Ovary (tissue), 9 donors: ENCODE results near the gene MALRD1. TPM values are rescaled to one million over a fixed set of nuclear protein-coding genes. Genes with fewer than 3 reads are reported as not detected.

Source experiments
- DNase-seq, 5 donors: peaks; one replicate each; pipeline ENCODE4 v3.0.0-alpha.2; 2019 to 2020
- H3K27ac ChIP-seq, 2 donors: fragments of 200-600 bp; one replicate each; pipeline versions ENCODE4 v1.5.1 to v1.8.0; 2019 to 2022
- H3K27me3 ChIP-seq: fragments of 200-600 bp; one replicate; pipeline ENCODE4 v1.8.0; 2022
- H3K36me3 ChIP-seq: fragments of 200-600 bp; sonication (generic); one replicate; pipeline ENCODE4 v1.5.1; 2019
- H3K4me1 ChIP-seq: one replicate; pipeline ENCODE4 v1.8.1; 2013; ENCODE audit warnings: mild to moderate bottlenecking, moderate library complexity; ENCODE audit not compliant: insufficient read depth
- H3K4me3 ChIP-seq: fragments of 200-600 bp; sonication (generic); one replicate; pipeline ENCODE4 v1.5.1; 2017
- H3K9me3 ChIP-seq, 2 donors: fragments of 200-600 bp in 1 of 2; sonication (generic) in 1 of 2; one replicate each; pipeline versions ENCODE4 v1.5.1 to v1.8.1; 2013 to 2019; ENCODE audit warnings: mild to moderate bottlenecking in 1 of 2, moderate library complexity in 1 of 2
- EP300 ChIP-seq: sonication (generic); formaldehyde crosslinking; IDR thresholded peaks from one replicate; pipeline ENCODE4 v1.6.1; 2017; ENCODE audit warnings: antibody characterized with exemption
- POLR2A ChIP-seq: fragments of 450-650 bp; IDR thresholded peaks from one replicate; pipeline ENCODE4 v1.6.1; 2017; ENCODE audit warnings: antibody characterized with exemption, mild to moderate bottlenecking, moderate library complexity
- WGBS, 3 donors: extraction: QIAGEN DNeasy Blood & Tissue Kit in 1 of 3; methylation state at CpG; one replicate each; pipeline versions ENCODE4 v1.1.5 to v1.1.7; 2013 to 2017; 5-methylcytosine and 5-hydroxymethylcytosine counted together
- intact Hi-C, 4 donors: fragments of 100-400 bp; cut with DNase I; formaldehyde crosslinking; loops; one replicate each; pipeline versions ENCODE4 v1.11.0 to v1.15.1; 2022 to 2023
- polyA plus RNA-seq, 2 donors: library from polyadenylated mRNA; stranded (reverse); fragments of 200-250 nt in 1 of 2; fragments of 350-450 nt in 1 of 2; fragmentation: Illumina TruSeq in 1 of 2; extraction: RNeasy Lipid Tissue Mini Kit (QIAGEN cat#74804) in 1 of 2; gene quantifications; one replicate each; pipeline ENCODE4 v1.2.3, GENCODE V29; 2013 to 2014
- total RNA-seq, 7 donors: library from RNA; depleted of rRNA in 2 of 7; stranded (reverse); fragments of >200 nt in 2 of 7; fragmentation: NEBNext Ultra II Directional in 3 of 7; extraction: Animal tissue kit (Norgen Biotek cat#: 25700) in 3 of 7; gene quantifications; one replicate each; pipeline versions ENCODE4 v1.1.0 to v1.2.4, GENCODE V29; 2016 to 2023
- TF ChIP-seq, protein P1 (sequence below), 3 donors: fragments of 450-650 bp in 2 of 3; fragments of 200-600 bp in 1 of 3; IDR thresholded peaks; one replicate each; pipeline versions ENCODE4 v1.5.1 to v1.8.0; 2016 to 2022; ENCODE audit warnings: antibody characterized with exemption in 3 of 3, mild to moderate bottlenecking in 1 of 3
- donor health status: DM: no; HTN: no; CAD: no; lungs with moderate emphysema.
- donor health status: DM: no; HTN: no; CAD: no.
- donor health status: Bipolar disorder and iron deficiency.
- donor health status: DM: yes; HTN: yes; CAD: no.
- donor health status: DM: no; HTN: no; CAD: no.
- donor health status: DM: yes; HTN: yes; CAD: no.

Gene MALRD1
- total and polyA plus RNA-seq, 9 donors: 0.56 to 12.1 (median 1.9) TPM

DNA sequence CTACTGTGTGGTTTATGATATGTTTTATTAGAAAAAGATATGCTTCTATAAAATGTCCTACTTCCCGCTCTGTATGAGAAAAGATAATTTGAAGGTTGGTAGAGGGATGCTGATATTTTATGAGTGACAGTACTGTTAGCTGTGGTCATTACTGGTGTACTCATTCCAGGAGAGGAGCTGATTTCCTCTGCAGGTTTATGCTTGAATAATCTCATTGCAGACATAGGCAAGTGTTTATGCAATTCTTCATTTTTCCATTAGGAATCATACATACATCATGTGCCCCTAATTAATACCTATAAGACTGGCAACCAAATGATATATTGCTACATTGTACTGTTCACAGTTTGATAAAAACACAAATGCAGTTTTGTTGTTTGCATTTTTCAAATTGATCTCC, 269.4 kb downstream of the MALRD1 start:
- intact Hi-C loops: no loop called here
- Histone ChIP-seq H3K27me3 (no peaks in the 10 kb centered on the region), H3K4me1 (no peaks in the 10 kb centered on the region), H3K36me3 (no peaks in the 10 kb centered on the region), H3K4me3 (no peak overlapping the region), H3K9me3 (no peaks in the 10 kb centered on the region), H3K27ac (no peak overlapping the region)
- TF ChIP-seq, protein P1, sequence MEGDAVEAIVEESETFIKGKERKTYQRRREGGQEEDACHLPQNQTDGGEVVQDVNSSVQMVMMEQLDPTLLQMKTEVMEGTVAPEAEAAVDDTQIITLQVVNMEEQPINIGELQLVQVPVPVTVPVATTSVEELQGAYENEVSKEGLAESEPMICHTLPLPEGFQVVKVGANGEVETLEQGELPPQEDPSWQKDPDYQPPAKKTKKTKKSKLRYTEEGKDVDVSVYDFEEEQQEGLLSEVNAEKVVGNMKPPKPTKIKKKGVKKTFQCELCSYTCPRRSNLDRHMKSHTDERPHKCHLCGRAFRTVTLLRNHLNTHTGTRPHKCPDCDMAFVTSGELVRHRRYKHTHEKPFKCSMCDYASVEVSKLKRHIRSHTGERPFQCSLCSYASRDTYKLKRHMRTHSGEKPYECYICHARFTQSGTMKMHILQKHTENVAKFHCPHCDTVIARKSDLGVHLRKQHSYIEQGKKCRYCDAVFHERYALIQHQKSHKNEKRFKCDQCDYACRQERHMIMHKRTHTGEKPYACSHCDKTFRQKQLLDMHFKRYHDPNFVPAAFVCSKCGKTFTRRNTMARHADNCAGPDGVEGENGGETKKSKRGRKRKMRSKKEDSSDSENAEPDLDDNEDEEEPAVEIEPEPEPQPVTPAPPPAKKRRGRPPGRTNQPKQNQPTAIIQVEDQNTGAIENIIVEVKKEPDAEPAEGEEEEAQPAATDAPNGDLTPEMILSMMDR (IDR thresholded peaks at IDR 0.05): no peak
- no peak for TF ChIP-seq EP300
- no peak for TF ChIP-seq POLR2A
- 82 to 90% (median 85%) methylated on average over 1 of the region's 1 CpG for WGBS, 3 donors
- no peak for DNase-seq

DNA sequence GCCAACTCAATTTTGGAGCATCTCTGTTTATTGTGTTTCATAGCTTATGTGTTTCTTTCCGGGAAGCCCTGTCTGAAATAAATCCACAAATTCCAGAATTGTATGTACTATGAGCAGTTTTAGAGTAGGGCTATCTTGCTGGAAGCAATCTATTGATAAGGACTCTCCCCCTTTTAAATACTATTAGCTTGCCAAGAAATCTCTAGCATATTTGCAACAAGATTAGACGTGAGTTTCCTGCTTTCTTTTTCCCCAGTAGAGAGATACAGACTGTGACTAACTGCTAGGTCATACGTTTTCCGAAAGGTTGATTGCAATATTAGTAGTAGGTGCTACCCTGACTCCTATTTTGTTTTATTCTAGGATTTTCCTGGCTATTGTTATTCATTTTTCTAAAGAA, 277.0 kb downstream of the MALRD1 start:
- no peaks in the 10 kb centered on the region for H3K36me3 ChIP-seq
- DNase-seq: no peak
- intact Hi-C loops: no loop called here
- H3K4me1 ChIP-seq: no peaks in the 10 kb centered on the region
- H3K27me3 ChIP-seq: peaks cover 2% of the 10 kb centered on the region
- no peak overlapping the region for H3K4me3 ChIP-seq
- 11 to 31% (median 20%) methylated on average over 4 of the region's 4 CpGs for WGBS, 3 donors
- H3K9me3 ChIP-seq: no peaks in the 10 kb centered on the region
- TF ChIP-seq, protein P1 (IDR thresholded peaks at IDR 0.05): no peak
- no peak for TF ChIP-seq EP300
- TF ChIP-seq POLR2A: no peak
- H3K27ac ChIP-seq: no peak overlapping the region

DNA sequence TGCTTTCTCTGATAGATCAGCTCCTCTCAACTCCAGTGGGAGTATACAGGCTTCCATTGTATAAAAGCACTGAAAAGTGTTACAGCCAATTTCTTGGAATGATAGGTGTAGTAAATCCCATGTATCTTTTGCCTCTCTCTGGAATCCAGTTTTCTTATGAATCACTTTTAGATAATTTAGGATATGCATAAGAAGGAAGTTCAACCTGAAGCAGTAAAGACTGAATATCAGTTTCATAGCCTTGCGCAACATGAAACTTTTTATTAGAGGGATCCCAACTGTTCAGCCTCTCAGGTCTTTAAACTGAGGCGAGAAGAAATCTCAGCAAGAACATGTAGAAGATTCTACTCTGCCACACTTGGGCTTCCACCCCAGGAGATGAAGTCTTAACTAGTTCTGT, 280.0 kb downstream of the MALRD1 start:
- Histone ChIP-seq H3K36me3 (no peaks in the 10 kb centered on the region), H3K4me3 (no peak overlapping the region), H3K9me3 (no peaks in the 10 kb centered on the region), H3K27ac (no peak overlapping the region), H3K4me1 (no peaks in the 10 kb centered on the region), H3K27me3 (peaks cover 2% of the 10 kb centered on the region)
- TF ChIP-seq, protein P1 (IDR thresholded peaks at IDR 0.05): no peak
- TF ChIP-seq POLR2A (no peak), EP300 (no peak)
- no peak for DNase-seq
- 89 to 93% (median 92%) methylated on average over 2 of the region's 2 CpGs for WGBS, 3 donors
- intact Hi-C loops: no loop called here

DNA sequence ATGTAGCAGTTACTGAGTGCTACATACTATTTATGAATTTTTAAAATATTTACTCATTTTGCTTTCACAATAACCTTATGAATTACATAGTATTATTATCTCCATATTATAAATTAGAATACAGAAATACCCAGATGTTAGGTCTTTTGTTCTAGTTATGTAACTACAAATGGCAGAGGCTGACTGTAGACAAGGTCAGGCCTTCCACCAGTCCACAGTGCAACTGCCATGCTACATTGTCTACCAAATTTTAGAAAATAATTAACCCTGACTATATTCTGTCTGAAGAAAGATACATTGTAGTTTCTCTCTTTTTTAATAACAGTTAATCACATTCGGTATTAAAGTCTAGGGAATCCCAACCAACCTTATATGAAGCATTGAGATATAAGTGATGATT, 280.9 kb downstream of the MALRD1 start:
- TF ChIP-seq, protein P1 (IDR thresholded peaks at IDR 0.05): no peak
- TF ChIP-seq EP300 (no peak), POLR2A (no peak)
- Histone ChIP-seq H3K9me3 (no peaks in the 10 kb centered on the region), H3K36me3 (no peaks in the 10 kb centered on the region), H3K4me3 (no peak overlapping the region), H3K4me1 (no peaks in the 10 kb centered on the region), H3K27ac (no peak overlapping the region), H3K27me3 (peaks cover 2% of the 10 kb centered on the region)
- WGBS, 3 donors: 89 to 98% (median 97%) methylated on average over 1 of the region's 1 CpG
- DNase-seq: no peak
- intact Hi-C loops: no loop called here

DNA sequence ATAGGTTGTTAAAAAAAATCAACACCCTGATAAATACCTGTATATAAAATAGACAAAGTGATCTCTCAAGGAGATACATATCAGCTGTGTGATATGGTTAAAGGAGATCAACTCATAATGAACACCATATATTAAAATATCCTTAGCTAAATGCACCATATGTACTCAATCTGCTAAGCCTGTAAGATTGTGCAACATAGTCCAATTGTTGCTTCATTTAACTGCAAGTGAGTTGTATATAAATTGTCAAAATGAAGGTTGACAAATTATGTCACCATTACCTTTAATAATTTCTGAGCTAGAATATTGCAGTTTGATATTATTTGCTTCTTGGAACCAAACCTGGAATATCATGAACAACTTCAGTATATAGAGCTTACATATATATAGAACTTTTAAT, 283.7 kb downstream of the MALRD1 start:
- intact Hi-C loops: no loop called here
- DNase-seq: no peak
- no peaks in the 10 kb centered on the region for H3K36me3 ChIP-seq
- no peaks in the 10 kb centered on the region for H3K4me1 ChIP-seq
- H3K9me3 ChIP-seq: no peaks in the 10 kb centered on the region
- no peak overlapping the region for H3K27ac ChIP-seq
- no peak for TF ChIP-seq POLR2A
- TF ChIP-seq EP300: no peak
- TF ChIP-seq, protein P1 (IDR thresholded peaks at IDR 0.05): no peak
- no peaks in the 10 kb centered on the region for H3K27me3 ChIP-seq
- no peak overlapping the region for H3K4me3 ChIP-seq
